ENCODE results near the gene HAPLN2. TPM values are rescaled to one million over a fixed set of nuclear protein-coding genes. Genes with fewer than 3 reads are reported as not detected.

Gene HAPLN2
- total RNA-seq, 4 donors from 2014 or later = 0.79 TPM; not detected in 3

GRCh38 chr1:156643778-156644092, 24.5 kb downstream of the HAPLN2 start:
- no peaks in the 10 kb centered on the region for H3K9me3 ChIP-seq
- no peaks in the 10 kb centered on the region for H3K36me3 ChIP-seq
- no peak for DNase-seq
- intact Hi-C loops (cut with DNase I) = no loop called here
- no peak overlapping the region for H3K27ac ChIP-seq
- TF ChIP-seq, protein P1, sequence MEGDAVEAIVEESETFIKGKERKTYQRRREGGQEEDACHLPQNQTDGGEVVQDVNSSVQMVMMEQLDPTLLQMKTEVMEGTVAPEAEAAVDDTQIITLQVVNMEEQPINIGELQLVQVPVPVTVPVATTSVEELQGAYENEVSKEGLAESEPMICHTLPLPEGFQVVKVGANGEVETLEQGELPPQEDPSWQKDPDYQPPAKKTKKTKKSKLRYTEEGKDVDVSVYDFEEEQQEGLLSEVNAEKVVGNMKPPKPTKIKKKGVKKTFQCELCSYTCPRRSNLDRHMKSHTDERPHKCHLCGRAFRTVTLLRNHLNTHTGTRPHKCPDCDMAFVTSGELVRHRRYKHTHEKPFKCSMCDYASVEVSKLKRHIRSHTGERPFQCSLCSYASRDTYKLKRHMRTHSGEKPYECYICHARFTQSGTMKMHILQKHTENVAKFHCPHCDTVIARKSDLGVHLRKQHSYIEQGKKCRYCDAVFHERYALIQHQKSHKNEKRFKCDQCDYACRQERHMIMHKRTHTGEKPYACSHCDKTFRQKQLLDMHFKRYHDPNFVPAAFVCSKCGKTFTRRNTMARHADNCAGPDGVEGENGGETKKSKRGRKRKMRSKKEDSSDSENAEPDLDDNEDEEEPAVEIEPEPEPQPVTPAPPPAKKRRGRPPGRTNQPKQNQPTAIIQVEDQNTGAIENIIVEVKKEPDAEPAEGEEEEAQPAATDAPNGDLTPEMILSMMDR (IDR thresholded peaks at IDR 0.05) = no peak
- no peak for TF ChIP-seq POLR2A (IDR thresholded peaks at IDR 0.05)
- peaks cover 23% of the 10 kb centered on the region for H3K27me3 ChIP-seq
- WGBS, 2 donors = 70 to 75% methylated on average over 7 of the region's 7 CpGs
- peaks cover 9 to 10% of the 10 kb centered on the region in 2 donors for H3K4me1 ChIP-seq
- H3K4me3 ChIP-seq (replicated peaks in 1 of 3) = no peak overlapping the region

GRCh38 chr1:156644146-156644545, 24.9 kb downstream of the HAPLN2 start:
- H3K36me3 ChIP-seq = no peaks in the 10 kb centered on the region
- WGBS, 2 donors = 83 to 93% methylated on average over 3 of the region's 3 CpGs
- intact Hi-C loops (cut with DNase I) = no loop called here
- DNase-seq = no peak
- H3K27me3 ChIP-seq = peaks cover 23% of the 10 kb centered on the region
- H3K9me3 ChIP-seq = no peaks in the 10 kb centered on the region
- no peak overlapping the region for H3K27ac ChIP-seq
- TF ChIP-seq, protein P1 (IDR thresholded peaks at IDR 0.05) = no peak
- no peak for TF ChIP-seq POLR2A (IDR thresholded peaks at IDR 0.05)
- peaks cover 9 to 10% of the 10 kb centered on the region in 2 donors for H3K4me1 ChIP-seq
- H3K4me3 ChIP-seq (replicated peaks in 1 of 3) = no peak overlapping the region

DNA sequence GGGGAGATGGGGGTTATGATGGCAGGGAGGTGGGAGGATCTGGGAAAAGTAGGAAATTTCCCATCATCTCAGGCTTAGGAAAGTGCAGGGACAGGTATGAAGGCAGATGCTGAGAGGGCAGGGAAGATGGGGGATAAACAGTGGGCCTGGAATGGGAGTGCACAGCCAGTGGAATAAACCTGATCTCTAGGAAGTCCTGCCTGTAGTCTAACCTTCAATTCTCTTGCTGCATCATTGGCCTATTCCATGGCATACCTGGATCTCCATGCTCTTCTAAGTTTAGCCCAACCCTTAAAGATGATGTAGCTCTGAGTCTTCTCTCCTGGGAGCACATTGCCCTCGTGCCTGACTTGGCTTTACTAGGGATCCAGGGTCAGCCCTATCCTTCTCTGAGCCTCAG, 25.4 kb downstream of the HAPLN2 start:
- Histone ChIP-seq H3K27me3 (peaks cover 23% of the 10 kb centered on the region), H3K9me3 (no peaks in the 10 kb centered on the region), H3K4me1 (peaks cover 9 to 10% of the 10 kb centered on the region in 2 donors), H3K27ac (no peak overlapping the region), H3K36me3 (no peaks in the 10 kb centered on the region), H3K4me3 (replicated peaks in 1 of 3) (no peak overlapping the region)
- WGBS, 2 donors = 27 to 32% methylated on average over 1 of the region's 1 CpG
- TF ChIP-seq POLR2A (IDR thresholded peaks at IDR 0.05) = no peak
- TF ChIP-seq, protein P1 (IDR thresholded peaks at IDR 0.05) = no peak
- DNase-seq = no peak
- intact Hi-C loops (cut with DNase I) = no loop called here

GRCh38 chr1:156645056-156645455, 25.8 kb downstream of the HAPLN2 start:
- Histone ChIP-seq H3K4me1 (peaks cover 9 to 10% of the 10 kb centered on the region in 2 donors), H3K27ac (no peak overlapping the region), H3K27me3 (peaks cover 23% of the 10 kb centered on the region), H3K4me3 (replicated peaks in 1 of 3) (no peak overlapping the region), H3K9me3 (no peaks in the 10 kb centered on the region), H3K36me3 (no peaks in the 10 kb centered on the region)
- intact Hi-C loops (cut with DNase I) = no loop called here
- TF ChIP-seq, protein P1 (IDR thresholded peaks at IDR 0.05) = no peak
- no peak for TF ChIP-seq POLR2A (IDR thresholded peaks at IDR 0.05)
- WGBS, 2 donors = 53 to 57% methylated on average over 3 of the region's 3 CpGs
- DNase-seq = no peak

DNA sequence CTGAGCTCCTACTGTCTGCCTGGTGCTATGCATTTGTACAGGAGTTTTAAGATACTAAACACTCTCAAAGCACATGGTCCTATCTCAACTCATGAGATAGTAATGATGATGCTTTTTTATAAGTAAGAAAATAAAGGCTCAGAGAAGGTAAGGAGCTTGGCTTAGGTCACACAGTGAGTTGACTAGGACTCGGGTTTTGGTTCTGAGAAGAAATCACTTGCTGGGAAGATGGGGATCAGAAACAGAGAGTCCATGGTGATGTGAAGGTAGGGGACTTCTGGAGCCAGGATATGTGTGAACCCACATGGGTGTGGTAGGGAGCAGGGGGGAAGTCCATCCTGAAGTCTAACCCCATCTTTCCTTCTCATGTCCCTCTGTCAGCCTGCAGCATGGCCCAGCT, 26.5 kb downstream of the HAPLN2 start:
- H3K4me1 ChIP-seq = peaks cover 9 to 10% of the 10 kb centered on the region in 2 donors
- peaks cover 22% of the 10 kb centered on the region for H3K27me3 ChIP-seq
- no peak for DNase-seq
- intact Hi-C loops (cut with DNase I) = no loop called here
- H3K9me3 ChIP-seq = no peaks in the 10 kb centered on the region
- 96 to 100% methylated on average over 1 of the region's 1 CpG for WGBS, 2 donors
- no peak for TF ChIP-seq POLR2A (IDR thresholded peaks at IDR 0.05)
- TF ChIP-seq, protein P1 (IDR thresholded peaks at IDR 0.05) = no peak
- H3K36me3 ChIP-seq = no peaks in the 10 kb centered on the region
- no peak overlapping the region for H3K27ac ChIP-seq
- no peak overlapping the region for H3K4me3 ChIP-seq (replicated peaks in 1 of 3)

All from thyroid gland (tissue), 4 donors.